ENCODE data around the gene REG3G.

Gene REG3G

GRCh38 chr2:78982638-78983330 lies 42.7 kb upstream of the REG3G start:
- no peak for TF ChIP-seq CTCF (IDR thresholded peaks at IDR 0.05; ENCODE audit: low read length, missing control alignments)
- no peak for DNase-seq (ENCODE audit: low read depth)

GRCh38 chr2:78984386-78984785 lies 41.1 kb upstream of the REG3G start:
- no peak for TF ChIP-seq CTCF (IDR thresholded peaks at IDR 0.05; ENCODE audit: low read length, missing control alignments)
- peak; percentile 7 for DNase-seq (ENCODE audit: low read depth)

More at GRCh38 chr2:78982638-78983330, 42.7 kb upstream of the REG3G start:
- H3K4me3 ChIP-seq (replicated peaks; ENCODE audit: low read depth, low read length): no peak overlapping the region

GRCh38 chr2:78985558-78985957 lies 39.9 kb upstream of the REG3G start:
- no peak for TF ChIP-seq CTCF (IDR thresholded peaks at IDR 0.05; ENCODE audit: low read length, missing control alignments)
- no peak for DNase-seq (ENCODE audit: low read depth)
- no peak overlapping the region for H3K4me3 ChIP-seq (replicated peaks; ENCODE audit: low read depth, low read length)

More at GRCh38 chr2:78984386-78984785, 41.1 kb upstream of the REG3G start:
- H3K4me3 ChIP-seq (replicated peaks; ENCODE audit: low read depth, low read length): no peak overlapping the region

GRCh38 chr2:78989051-78989450 lies 36.5 kb upstream of the REG3G start:
- no peak overlapping the region for H3K4me3 ChIP-seq (replicated peaks; ENCODE audit: low read depth, low read length)
- DNase-seq (ENCODE audit: low read depth): no peak
- no peak for TF ChIP-seq CTCF (IDR thresholded peaks at IDR 0.05; ENCODE audit: low read length, missing control alignments)

GRCh38 chr2:78992451-78992806 lies 33.1 kb upstream of the REG3G start:
- DNase-seq (ENCODE audit: low read depth): peak; percentile 21
- TF ChIP-seq CTCF (IDR thresholded peaks at IDR 0.05; ENCODE audit: low read length, missing control alignments): peak; percentile 37
- no peak overlapping the region for H3K4me3 ChIP-seq (replicated peaks; ENCODE audit: low read depth, low read length)

- TF ChIP-seq CTCF (IDR thresholded peaks at IDR 0.05; ENCODE audit: low read length, missing control alignments): no peak
- no peak overlapping the region for H3K4me3 ChIP-seq (replicated peaks; ENCODE audit: low read depth, low read length)
- no peak for DNase-seq (ENCODE audit: low read depth)
Measured at GRCh38 chr2:78992807-78993517, 32.5 kb upstream of the REG3G start.
